Measurements from ENCODE around the gene SNX7. TPM values are rescaled to one million over a fixed set of nuclear protein-coding genes. Genes with fewer than 3 reads are reported as not detected.

Gene SNX7
- total RNA-seq, 4 donors from 2014 or later = 0.75 to 3.3 (median 2.4) TPM

- TF ChIP-seq, protein P1, sequence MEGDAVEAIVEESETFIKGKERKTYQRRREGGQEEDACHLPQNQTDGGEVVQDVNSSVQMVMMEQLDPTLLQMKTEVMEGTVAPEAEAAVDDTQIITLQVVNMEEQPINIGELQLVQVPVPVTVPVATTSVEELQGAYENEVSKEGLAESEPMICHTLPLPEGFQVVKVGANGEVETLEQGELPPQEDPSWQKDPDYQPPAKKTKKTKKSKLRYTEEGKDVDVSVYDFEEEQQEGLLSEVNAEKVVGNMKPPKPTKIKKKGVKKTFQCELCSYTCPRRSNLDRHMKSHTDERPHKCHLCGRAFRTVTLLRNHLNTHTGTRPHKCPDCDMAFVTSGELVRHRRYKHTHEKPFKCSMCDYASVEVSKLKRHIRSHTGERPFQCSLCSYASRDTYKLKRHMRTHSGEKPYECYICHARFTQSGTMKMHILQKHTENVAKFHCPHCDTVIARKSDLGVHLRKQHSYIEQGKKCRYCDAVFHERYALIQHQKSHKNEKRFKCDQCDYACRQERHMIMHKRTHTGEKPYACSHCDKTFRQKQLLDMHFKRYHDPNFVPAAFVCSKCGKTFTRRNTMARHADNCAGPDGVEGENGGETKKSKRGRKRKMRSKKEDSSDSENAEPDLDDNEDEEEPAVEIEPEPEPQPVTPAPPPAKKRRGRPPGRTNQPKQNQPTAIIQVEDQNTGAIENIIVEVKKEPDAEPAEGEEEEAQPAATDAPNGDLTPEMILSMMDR (IDR thresholded peaks at IDR 0.05 in 4 of 5, conservative IDR thresholded peaks at IDR 0.05 in 1 of 5) = no peak
- no peak for TF ChIP-seq POLR2A (IDR thresholded peaks at IDR 0.05)
These were observed 10.3 kb upstream of the SNX7 start for GRCh38 chr1:98651116-98651632.

DNA sequence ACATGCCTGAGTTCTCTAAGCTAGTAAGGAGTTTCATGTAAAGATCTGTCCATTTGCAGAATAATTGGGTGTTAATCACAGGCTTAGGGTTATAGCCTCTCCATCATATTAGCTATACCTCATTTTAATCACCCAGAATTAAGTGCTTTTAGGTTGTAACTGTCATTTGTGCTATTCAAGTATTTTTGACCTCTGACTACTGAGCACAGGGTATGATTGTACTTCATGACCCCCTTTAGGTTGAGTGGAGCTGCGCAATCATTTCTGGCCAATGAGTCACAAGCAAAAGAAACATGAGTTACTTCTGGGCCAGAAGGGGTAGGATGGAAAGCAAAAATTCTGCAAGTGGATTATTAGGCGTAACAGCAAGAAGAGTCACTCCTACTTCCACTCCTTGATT is 8.4 kb upstream of the SNX7 start:
- TF ChIP-seq, protein P1 (IDR thresholded peaks at IDR 0.05 in 4 of 5, conservative IDR thresholded peaks at IDR 0.05 in 1 of 5) = no peak
- no peak for TF ChIP-seq POLR2A (IDR thresholded peaks at IDR 0.05)
- no peak overlapping the region for H3K4me3 ChIP-seq
- H3K9me3 ChIP-seq = no peaks in the 10 kb centered on the region
- H3K4me1 ChIP-seq = no peaks in the 10 kb centered on the region
- H3K27me3 ChIP-seq = no peaks in the 10 kb centered on the region
- intact Hi-C loops (cut with DNase I; ENCODE audit: low total_unique reads) (no loop called here), in situ Hi-C loops (cut with MboI; ENCODE audit: low sequenced_read_pairs in 4 of 4) (no loop called here)
- no peak overlapping the region for H3K27ac ChIP-seq
- H3K36me3 ChIP-seq = no peaks in the 10 kb centered on the region
- ATAC-seq (no peak), DNase-seq (no peak)

More at GRCh38 chr1:98651116-98651632, 10.3 kb upstream of the SNX7 start:
- Histone ChIP-seq H3K9me3 (no peaks in the 10 kb centered on the region), H3K4me3 (no peak overlapping the region), H3K27me3 (no peaks in the 10 kb centered on the region), H3K36me3 (no peaks in the 10 kb centered on the region), H3K4me1 (no peaks in the 10 kb centered on the region), H3K27ac (no peak overlapping the region)
- DNase-seq (no peak), ATAC-seq (no peak)
- in situ Hi-C loops (cut with MboI; ENCODE audit: low sequenced_read_pairs in 4 of 4) (no loop called here), intact Hi-C loops (cut with DNase I; ENCODE audit: low total_unique reads) (no loop called here)

DNA sequence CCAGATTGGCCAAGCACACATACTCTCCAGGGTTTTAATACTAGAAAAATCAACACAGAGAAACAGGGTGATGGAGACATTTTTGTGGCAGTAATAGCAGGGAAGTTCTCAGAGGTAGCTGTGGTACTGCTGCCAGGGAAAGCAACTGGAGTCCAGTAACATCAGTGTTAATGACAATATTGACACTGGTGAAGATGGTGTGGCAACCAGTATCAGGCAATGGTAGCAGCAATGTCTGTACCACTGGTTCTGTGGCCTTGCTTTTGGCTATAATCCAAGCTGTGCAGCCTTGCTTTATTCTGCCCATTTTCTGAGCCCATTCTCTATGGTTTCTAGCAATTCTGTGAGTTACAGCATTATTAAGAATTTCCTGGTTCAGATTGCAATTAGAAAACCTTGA is 1.6 kb upstream of the SNX7 start:
- DNase-seq (no peak), ATAC-seq (no peak)
- Histone ChIP-seq H3K36me3 (no peaks in the 10 kb centered on the region), H3K9me3 (no peaks in the 10 kb centered on the region), H3K4me1 (peaks cover 5 to 7% of the 10 kb centered on the region in 2 donors), H3K4me3 (no peak overlapping the region), H3K27me3 (peaks cover 6 to 13% (median 6%) of the 10 kb centered on the region in 3 donors), H3K27ac (no peak overlapping the region)
- in situ Hi-C loops (cut with MboI; ENCODE audit: low sequenced_read_pairs in 4 of 4) (no loop called here), intact Hi-C loops (cut with DNase I; ENCODE audit: low total_unique reads) (no loop called here)
- no peak for TF ChIP-seq POLR2A (IDR thresholded peaks at IDR 0.05)
- TF ChIP-seq, protein P1 (IDR thresholded peaks at IDR 0.05 in 4 of 5, conservative IDR thresholded peaks at IDR 0.05 in 1 of 5) = no peak

- Histone ChIP-seq H3K27me3 (peaks cover 6 to 13% (median 6%) of the 10 kb centered on the region in 3 donors), H3K9me3 (no peaks in the 10 kb centered on the region), H3K27ac (peak overlapping the region; percentile 48 to 80 (median 62)), H3K36me3 (no peaks in the 10 kb centered on the region), H3K4me1 (peaks cover 5 to 7% of the 10 kb centered on the region in 2 donors), H3K4me3 (peak overlapping the region; percentile 62 to 81 (median 70))
- TF ChIP-seq, protein P1 (IDR thresholded peaks at IDR 0.05 in 4 of 5, conservative IDR thresholded peaks at IDR 0.05 in 1 of 5) = no peak
- in situ Hi-C loops (cut with MboI; ENCODE audit: low sequenced_read_pairs in 4 of 4) (no loop called here), intact Hi-C loops (cut with DNase I; ENCODE audit: low total_unique reads) (no loop called here)
- DNase-seq (no peak), ATAC-seq (peak; percentile 27 to 48)
These were observed 479 bp upstream of the SNX7 start for GRCh38 chr1:98660940-98661543.
